NCI-H1092 (cell line): Measurements from ENCODE around the gene TCTN1.
"Not testable (repeated sequence)": the region's sequence is repeated elsewhere in the genome, so short reads cannot be mapped to it uniquely, and the experiment has no call there.

Experiments
- DNase-seq: peaks from one replicate; lab custom pipeline; 2025; lab: John Stamatoyannopoulos, UW

The TCTN1 gene

GRCh38 chr12:110638796-110639195 is 24.9 kb downstream of the TCTN1 start:
- DNase-seq: no peak

- DNase-seq: no peak
These were observed 25.6 kb downstream of the TCTN1 start for GRCh38 chr12:110639336-110640141.

- DNase-seq: no peak
These were observed 26.5 kb downstream of the TCTN1 start for GRCh38 chr12:110640275-110641025.

- no peak for DNase-seq
These were observed 27.6 kb downstream of the TCTN1 start for GRCh38 chr12:110641521-110641920.

- DNase-seq: no peak
These were observed 33.7 kb downstream of the TCTN1 start for GRCh38 chr12:110647631-110648040.

GRCh38 chr12:110649341-110649847 is 35.5 kb downstream of the TCTN1 start:
- DNase-seq: no peak

- not testable (repeated sequence) for DNase-seq
These were observed 40.3 kb downstream of the TCTN1 start for GRCh38 chr12:110654238-110654637.

- DNase-seq: no peak
These were observed 42.2 kb downstream of the TCTN1 start for GRCh38 chr12:110656071-110656655.

- no peak for DNase-seq
These were observed 43.8 kb downstream of the TCTN1 start for GRCh38 chr12:110657747-110658146.

- no peak for DNase-seq
These were observed 44.3 kb downstream of the TCTN1 start for GRCh38 chr12:110658242-110658641.

- no peak for DNase-seq
These were observed 44.9 kb downstream of the TCTN1 start for GRCh38 chr12:110658878-110659277.

GRCh38 chr12:110661337-110661972 is 47.5 kb downstream of the TCTN1 start:
- no peak for DNase-seq

GRCh38 chr12:110666892-110667291 is 53.0 kb downstream of the TCTN1 start:
- no peak for DNase-seq

GRCh38 chr12:110667671-110668070 is 53.7 kb downstream of the TCTN1 start:
- no peak for DNase-seq

- no peak for DNase-seq
These were observed 54.7 kb downstream of the TCTN1 start for GRCh38 chr12:110668480-110669192.

GRCh38 chr12:110669193-110669502 is 55.2 kb downstream of the TCTN1 start:
- no peak for DNase-seq

- no peak for DNase-seq
These were observed 56.3 kb downstream of the TCTN1 start for GRCh38 chr12:110670161-110670701.

GRCh38 chr12:110676171-110676570 is 62.2 kb downstream of the TCTN1 start:
- no peak for DNase-seq

GRCh38 chr12:110677206-110677911 is 63.4 kb downstream of the TCTN1 start:
- DNase-seq: no peak

- DNase-seq: no peak
These were observed 64.1 kb downstream of the TCTN1 start for GRCh38 chr12:110677982-110678381.

GRCh38 chr12:110679201-110679600 is 65.3 kb downstream of the TCTN1 start:
- no peak for DNase-seq
